WTC11 (cell line): Measurements from ENCODE around the gene FKBP7. TPM values are rescaled to one million over a fixed set of nuclear protein-coding genes. Genes with fewer than 3 reads are reported as not detected.
"Not testable (repeated sequence)": the region's sequence is repeated elsewhere in the genome, so short reads cannot be mapped to it uniquely, and the experiment has no call there.

Experiments used
- ATAC-seq: fragments of 200-7000 bp; cut with Tn5 transposase; 2 replicates; pipeline ENCODE4 v1.10.0; 2021; ENCODE audit warnings: mild to moderate bottlenecking, moderate library complexity
- CTCF ChIA-PET: fragments of 300-600 bp; sonication (Branson Sonifier 250); formaldehyde crosslinking; loops from one replicate; lab custom pipeline; 2021; ENCODE audit warnings: antibody characterized with exemption; lab: Charles Lee
- POLR2A ChIA-PET: fragments of 350-600 bp; sonication (Branson Sonifier 250); formaldehyde crosslinking; loops from one replicate; lab custom pipeline; 2021; ENCODE audit warnings: antibody characterized with exemption; lab: Charles Lee
- DNase-seq: peaks from one replicate; pipeline ENCODE4 v3.0.0; 2021; ENCODE audit warnings: low spot score
- H3K27ac Mint-ChIP-seq: 2 replicates; pipeline ENCODE4 v1.8.0; 2021; ENCODE audit warnings: mixed read lengths
- H3K27me3 Mint-ChIP-seq: 2 replicates; pipeline ENCODE4 v1.8.0; 2021; ENCODE audit warnings: low read depth, mild to moderate bottlenecking, moderate library complexity, mixed read lengths
- H3K36me3 Mint-ChIP-seq: 2 replicates; pipeline ENCODE4 v1.8.0; 2021; ENCODE audit warnings: mixed read lengths
- H3K4me1 Mint-ChIP-seq: 2 replicates; pipeline ENCODE4 v1.8.0; 2022; ENCODE audit warnings: mixed read lengths
- H3K4me3 Mint-ChIP-seq: 2 replicates; pipeline ENCODE4 v1.8.0; 2021; ENCODE audit warnings: mild to moderate bottlenecking, moderate library complexity, mixed read lengths
- H3K9me3 Mint-ChIP-seq: 2 replicates; pipeline ENCODE4 v1.8.0; 2021; ENCODE audit warnings: mixed read lengths
- ETV6 ChIP-seq: sonication (generic); formaldehyde crosslinking; IDR thresholded peaks from 2 replicates; pipeline ENCODE4 v1.8.1; 2022; ENCODE audit warnings: mild to moderate bottlenecking, missing genetic modification reagents
- GABPB1 ChIP-seq: sonication (generic); formaldehyde crosslinking; IDR thresholded peaks from 2 replicates; pipeline ENCODE4 v1.8.1; 2023; ENCODE audit warnings: mild to moderate bottlenecking, missing genetic modification reagents
- JAZF1 ChIP-seq: fragments of 250-450 bp; sonication (Bioruptor Pico); IDR thresholded peaks from 2 replicates; pipeline ENCODE4 v1.9.0; 2021; ENCODE audit warnings: moderate library complexity, mild to moderate bottlenecking, inconsistent platforms
- JUN ChIP-seq: sonication (generic); formaldehyde crosslinking; IDR thresholded peaks from 2 replicates; pipeline ENCODE4 v1.8.0; 2023; ENCODE audit warnings: mild to moderate bottlenecking, missing genetic modification reagents
- MYBL2 ChIP-seq: sonication (generic); formaldehyde crosslinking; IDR thresholded peaks from 2 replicates; pipeline ENCODE4 v1.8.1; 2023; ENCODE audit warnings: mild to moderate bottlenecking, moderate library complexity, missing genetic modification reagents
- NFATC4 ChIP-seq: fragments of 250-450 bp; sonication (Bioruptor Pico); IDR thresholded peaks from 2 replicates; pipeline ENCODE4 v1.9.0; 2021; ENCODE audit warnings: mild to moderate bottlenecking
- NR1H2 ChIP-seq: sonication (generic); formaldehyde crosslinking; IDR thresholded peaks from 2 replicates; pipeline ENCODE4 v1.9.0; 2021; ENCODE audit warnings: mild to moderate bottlenecking, moderate library complexity, missing genetic modification reagents
- OVOL2 ChIP-seq: fragments of 250-450 bp; sonication (Bioruptor Pico); IDR thresholded peaks from 2 replicates; pipeline ENCODE4 v1.9.0; 2021; ENCODE audit warnings: mild to moderate bottlenecking, borderline replicate concordance
- RELA ChIP-seq: sonication (generic); formaldehyde crosslinking; IDR thresholded peaks from 2 replicates; pipeline ENCODE4 v1.8.1; 2022; ENCODE audit warnings: missing genetic modification reagents, mild to moderate bottlenecking, borderline replicate concordance
- RORB ChIP-seq: fragments of 250-450 bp; sonication (Bioruptor Pico); IDR thresholded peaks from 2 replicates; pipeline ENCODE4 v1.9.0; 2021; ENCODE audit warnings: mild to moderate bottlenecking
- SMAD3 ChIP-seq: sonication (generic); formaldehyde crosslinking; IDR thresholded peaks from 2 replicates; pipeline ENCODE4 v1.8.0; 2022; ENCODE audit warnings: missing genetic modification reagents, mild to moderate bottlenecking, borderline replicate concordance
- SP1 ChIP-seq: sonication (generic); formaldehyde crosslinking; conservative IDR thresholded peaks from 2 replicates; pipeline ENCODE4 v1.8.1; 2022; ENCODE audit warnings: missing genetic modification reagents
- ZNF121 ChIP-seq: sonication (generic); formaldehyde crosslinking; IDR thresholded peaks from 2 replicates; pipeline ENCODE4 v1.8.0; 2023; ENCODE audit warnings: missing genetic modification reagents
- ZNF219 ChIP-seq: sonication (generic); formaldehyde crosslinking; IDR thresholded peaks from 2 replicates; pipeline ENCODE4 v1.8.0; 2023; ENCODE audit warnings: missing genetic modification reagents, mild to moderate bottlenecking, borderline replicate concordance
- ZNF263 ChIP-seq: sonication (generic); formaldehyde crosslinking; IDR thresholded peaks from 2 replicates; pipeline ENCODE4 v1.8.1; 2022; ENCODE audit warnings: low read depth, mild to moderate bottlenecking, moderate library complexity, missing genetic modification reagents
- ZNF423 ChIP-seq: fragments of 250-450 bp; sonication (Bioruptor Pico); IDR thresholded peaks from 2 replicates; pipeline ENCODE4 v2.1.2; 2022; ENCODE audit warnings: mild to moderate bottlenecking, moderate library complexity
- total RNA-seq: library from RNA; stranded (reverse); gene quantifications from 3 replicates; pipeline ENCODE4 v1.2.3, GENCODE V29; 2021
- TF ChIP-seq, protein P1 (sequence below): sonication (generic); formaldehyde crosslinking; IDR thresholded peaks from 2 replicates; pipeline ENCODE4 v1.8.1; 2023; ENCODE audit warnings: mild to moderate bottlenecking, missing genetic modification reagents
- TF ChIP-seq, protein P2 (sequence below): fragments of 200-600 bp; IDR thresholded peaks from 2 replicates; pipeline ENCODE4 v1.8.0; 2022; ENCODE audit warnings: antibody characterized with exemption
- TF ChIP-seq, protein P3 (sequence below): fragments of 250-450 bp; sonication (Bioruptor Pico); IDR thresholded peaks from 2 replicates; pipeline ENCODE4 v1.9.0; 2021; ENCODE audit warnings: mild to moderate bottlenecking, borderline replicate concordance
- TF ChIP-seq, protein P4 (sequence below): sonication (generic); formaldehyde crosslinking; IDR thresholded peaks from 2 replicates; pipeline ENCODE4 v1.8.0; 2023; ENCODE audit warnings: missing genetic modification reagents
- TF ChIP-seq, protein P5 (sequence below): fragments of 250-450 bp; sonication (Bioruptor Pico); IDR thresholded peaks from 2 replicates; pipeline ENCODE4 v1.9.0; 2021; ENCODE audit warnings: mild to moderate bottlenecking

FKBP7 gene
- total RNA-seq, 1 experiment from 2014 or later: 3.2 TPM

DNA sequence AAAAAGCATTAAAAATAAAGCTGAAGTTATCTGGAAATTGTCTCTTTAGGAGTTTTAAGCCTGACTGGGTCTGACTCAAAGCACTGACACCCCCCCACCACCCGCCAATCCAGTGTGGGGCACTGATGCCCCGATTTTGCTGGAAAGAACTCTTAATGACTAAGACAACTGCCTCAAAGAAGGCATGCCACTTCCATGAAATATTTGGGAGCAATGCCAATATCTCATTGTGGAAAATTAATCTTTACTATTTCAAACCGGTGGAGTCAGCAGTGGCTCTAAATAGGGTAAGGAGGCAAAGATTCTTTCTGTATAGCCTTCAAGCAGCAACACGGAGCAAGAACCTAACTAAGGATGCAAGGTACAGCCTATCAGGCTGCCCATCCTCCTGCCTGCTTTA lies 4.5 kb downstream of the FKBP7 start (continued):
- TF ChIP-seq, protein P1, sequence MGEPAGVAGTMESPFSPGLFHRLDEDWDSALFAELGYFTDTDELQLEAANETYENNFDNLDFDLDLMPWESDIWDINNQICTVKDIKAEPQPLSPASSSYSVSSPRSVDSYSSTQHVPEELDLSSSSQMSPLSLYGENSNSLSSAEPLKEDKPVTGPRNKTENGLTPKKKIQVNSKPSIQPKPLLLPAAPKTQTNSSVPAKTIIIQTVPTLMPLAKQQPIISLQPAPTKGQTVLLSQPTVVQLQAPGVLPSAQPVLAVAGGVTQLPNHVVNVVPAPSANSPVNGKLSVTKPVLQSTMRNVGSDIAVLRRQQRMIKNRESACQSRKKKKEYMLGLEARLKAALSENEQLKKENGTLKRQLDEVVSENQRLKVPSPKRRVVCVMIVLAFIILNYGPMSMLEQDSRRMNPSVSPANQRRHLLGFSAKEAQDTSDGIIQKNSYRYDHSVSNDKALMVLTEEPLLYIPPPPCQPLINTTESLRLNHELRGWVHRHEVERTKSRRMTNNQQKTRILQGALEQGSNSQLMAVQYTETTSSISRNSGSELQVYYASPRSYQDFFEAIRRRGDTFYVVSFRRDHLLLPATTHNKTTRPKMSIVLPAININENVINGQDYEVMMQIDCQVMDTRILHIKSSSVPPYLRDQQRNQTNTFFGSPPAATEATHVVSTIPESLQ (CRISPR knock-in tag): no peak
- TF ChIP-seq NR1H2 (CRISPR knock-in tag): no peak
- no peak for TF ChIP-seq NFATC4 (CRISPR knock-in tag)
- TF ChIP-seq, protein P2, sequence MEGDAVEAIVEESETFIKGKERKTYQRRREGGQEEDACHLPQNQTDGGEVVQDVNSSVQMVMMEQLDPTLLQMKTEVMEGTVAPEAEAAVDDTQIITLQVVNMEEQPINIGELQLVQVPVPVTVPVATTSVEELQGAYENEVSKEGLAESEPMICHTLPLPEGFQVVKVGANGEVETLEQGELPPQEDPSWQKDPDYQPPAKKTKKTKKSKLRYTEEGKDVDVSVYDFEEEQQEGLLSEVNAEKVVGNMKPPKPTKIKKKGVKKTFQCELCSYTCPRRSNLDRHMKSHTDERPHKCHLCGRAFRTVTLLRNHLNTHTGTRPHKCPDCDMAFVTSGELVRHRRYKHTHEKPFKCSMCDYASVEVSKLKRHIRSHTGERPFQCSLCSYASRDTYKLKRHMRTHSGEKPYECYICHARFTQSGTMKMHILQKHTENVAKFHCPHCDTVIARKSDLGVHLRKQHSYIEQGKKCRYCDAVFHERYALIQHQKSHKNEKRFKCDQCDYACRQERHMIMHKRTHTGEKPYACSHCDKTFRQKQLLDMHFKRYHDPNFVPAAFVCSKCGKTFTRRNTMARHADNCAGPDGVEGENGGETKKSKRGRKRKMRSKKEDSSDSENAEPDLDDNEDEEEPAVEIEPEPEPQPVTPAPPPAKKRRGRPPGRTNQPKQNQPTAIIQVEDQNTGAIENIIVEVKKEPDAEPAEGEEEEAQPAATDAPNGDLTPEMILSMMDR: no peak
- TF ChIP-seq ZNF121: no peak

DNA sequence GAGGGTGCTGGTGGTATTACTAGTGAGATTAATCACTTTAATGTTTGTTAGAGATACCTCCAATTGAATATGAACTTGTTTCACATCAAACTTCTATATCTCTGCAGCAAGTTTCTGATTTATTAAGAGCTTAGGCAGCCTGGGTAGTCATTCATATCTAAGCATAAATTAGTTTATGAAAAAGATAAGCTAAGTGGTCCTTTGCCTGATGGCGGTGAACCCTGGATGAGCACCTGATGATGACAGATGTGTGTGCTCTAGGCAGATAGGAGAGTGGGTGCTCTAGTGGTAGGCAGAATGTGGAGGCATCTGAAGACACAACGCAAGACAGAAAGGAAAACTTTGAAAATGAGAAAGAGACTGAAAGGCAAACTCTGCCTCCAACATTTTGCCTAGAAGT lies 5.0 kb downstream of the FKBP7 start:
- H3K27me3 Mint-ChIP-seq: no peaks in the 10 kb centered on the region; the same call in 1 of the 2 replicates
- ATAC-seq: no peak
- H3K36me3 Mint-ChIP-seq: no peaks in the 10 kb centered on the region
- no peaks in the 10 kb centered on the region for H3K9me3 Mint-ChIP-seq
- H3K4me3 Mint-ChIP-seq: no peak overlapping the region
- POLR2A ChIA-PET: no interaction called here
- TF ChIP-seq ETV6 (CRISPR knock-in tag) (no peak), SP1 (CRISPR knock-in tag) (no peak), ZNF219 (CRISPR knock-in tag) (no peak), ZNF423 (CRISPR knock-in tag) (no peak), GABPB1 (CRISPR knock-in tag) (no peak), RELA (no peak), JUN (no peak), MYBL2 (CRISPR knock-in tag) (no peak), JAZF1 (CRISPR knock-in tag) (no peak), OVOL2 (CRISPR knock-in tag) (no peak), SMAD3 (no peak), RORB (CRISPR knock-in tag) (no peak), ZNF263 (CRISPR knock-in tag) (no peak)
- TF ChIP-seq, protein P3, sequence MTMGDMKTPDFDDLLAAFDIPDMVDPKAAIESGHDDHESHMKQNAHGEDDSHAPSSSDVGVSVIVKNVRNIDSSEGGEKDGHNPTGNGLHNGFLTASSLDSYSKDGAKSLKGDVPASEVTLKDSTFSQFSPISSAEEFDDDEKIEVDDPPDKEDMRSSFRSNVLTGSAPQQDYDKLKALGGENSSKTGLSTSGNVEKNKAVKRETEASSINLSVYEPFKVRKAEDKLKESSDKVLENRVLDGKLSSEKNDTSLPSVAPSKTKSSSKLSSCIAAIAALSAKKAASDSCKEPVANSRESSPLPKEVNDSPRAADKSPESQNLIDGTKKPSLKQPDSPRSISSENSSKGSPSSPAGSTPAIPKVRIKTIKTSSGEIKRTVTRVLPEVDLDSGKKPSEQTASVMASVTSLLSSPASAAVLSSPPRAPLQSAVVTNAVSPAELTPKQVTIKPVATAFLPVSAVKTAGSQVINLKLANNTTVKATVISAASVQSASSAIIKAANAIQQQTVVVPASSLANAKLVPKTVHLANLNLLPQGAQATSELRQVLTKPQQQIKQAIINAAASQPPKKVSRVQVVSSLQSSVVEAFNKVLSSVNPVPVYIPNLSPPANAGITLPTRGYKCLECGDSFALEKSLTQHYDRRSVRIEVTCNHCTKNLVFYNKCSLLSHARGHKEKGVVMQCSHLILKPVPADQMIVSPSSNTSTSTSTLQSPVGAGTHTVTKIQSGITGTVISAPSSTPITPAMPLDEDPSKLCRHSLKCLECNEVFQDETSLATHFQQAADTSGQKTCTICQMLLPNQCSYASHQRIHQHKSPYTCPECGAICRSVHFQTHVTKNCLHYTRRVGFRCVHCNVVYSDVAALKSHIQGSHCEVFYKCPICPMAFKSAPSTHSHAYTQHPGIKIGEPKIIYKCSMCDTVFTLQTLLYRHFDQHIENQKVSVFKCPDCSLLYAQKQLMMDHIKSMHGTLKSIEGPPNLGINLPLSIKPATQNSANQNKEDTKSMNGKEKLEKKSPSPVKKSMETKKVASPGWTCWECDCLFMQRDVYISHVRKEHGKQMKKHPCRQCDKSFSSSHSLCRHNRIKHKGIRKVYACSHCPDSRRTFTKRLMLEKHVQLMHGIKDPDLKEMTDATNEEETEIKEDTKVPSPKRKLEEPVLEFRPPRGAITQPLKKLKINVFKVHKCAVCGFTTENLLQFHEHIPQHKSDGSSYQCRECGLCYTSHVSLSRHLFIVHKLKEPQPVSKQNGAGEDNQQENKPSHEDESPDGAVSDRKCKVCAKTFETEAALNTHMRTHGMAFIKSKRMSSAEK (CRISPR knock-in tag): no peak
- TF ChIP-seq, protein P4, sequence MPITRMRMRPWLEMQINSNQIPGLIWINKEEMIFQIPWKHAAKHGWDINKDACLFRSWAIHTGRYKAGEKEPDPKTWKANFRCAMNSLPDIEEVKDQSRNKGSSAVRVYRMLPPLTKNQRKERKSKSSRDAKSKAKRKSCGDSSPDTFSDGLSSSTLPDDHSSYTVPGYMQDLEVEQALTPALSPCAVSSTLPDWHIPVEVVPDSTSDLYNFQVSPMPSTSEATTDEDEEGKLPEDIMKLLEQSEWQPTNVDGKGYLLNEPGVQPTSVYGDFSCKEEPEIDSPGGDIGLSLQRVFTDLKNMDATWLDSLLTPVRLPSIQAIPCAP (CRISPR knock-in tag): no peak
- TF ChIP-seq, protein P5, sequence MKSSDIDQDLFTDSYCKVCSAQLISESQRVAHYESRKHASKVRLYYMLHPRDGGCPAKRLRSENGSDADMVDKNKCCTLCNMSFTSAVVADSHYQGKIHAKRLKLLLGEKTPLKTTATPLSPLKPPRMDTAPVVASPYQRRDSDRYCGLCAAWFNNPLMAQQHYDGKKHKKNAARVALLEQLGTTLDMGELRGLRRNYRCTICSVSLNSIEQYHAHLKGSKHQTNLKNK (CRISPR knock-in tag): no peak
- H3K4me1 Mint-ChIP-seq: 0 out of 2 replicates have a peak, but pooled peaks cover 4% of the 10 kb centered on the region
- CTCF ChIA-PET: no interaction called here
- H3K27ac Mint-ChIP-seq: no peak overlapping the region
- DNase-seq: no peak

DNA sequence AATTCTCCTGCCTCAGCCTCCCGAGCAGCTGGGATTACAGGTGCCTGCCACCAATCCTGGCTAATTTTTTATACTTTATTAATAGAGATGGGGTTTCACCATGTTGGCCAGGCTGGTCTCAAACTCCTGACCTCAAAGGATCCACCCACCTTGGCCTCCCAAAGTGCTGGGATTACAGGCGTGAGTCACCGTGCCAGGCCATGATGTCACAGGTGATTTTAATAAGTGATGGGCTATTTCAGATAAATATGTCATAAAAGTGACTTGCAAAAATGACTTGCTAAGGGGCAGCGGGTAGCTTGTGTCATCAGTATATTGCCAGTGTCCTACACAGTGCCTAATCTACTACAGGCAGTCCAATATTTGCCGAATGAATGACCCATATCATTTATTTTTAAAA lies 7.1 kb downstream of the FKBP7 start:
- CTCF ChIA-PET, DNase-seq, ATAC-seq, H3K27me3 Mint-ChIP-seq, H3K36me3 Mint-ChIP-seq, H3K9me3 Mint-ChIP-seq, H3K4me3 Mint-ChIP-seq, H3K27ac Mint-ChIP-seq, POLR2A ChIA-PET, H3K4me1 Mint-ChIP-seq: not testable (repeated sequence)
